CD4-positive, alpha-beta memory T cell (primary cell): ENCODE results near the gene TRMO. TPM values are rescaled to one million over a fixed set of nuclear protein-coding genes. Genes with fewer than 3 reads are reported as not detected.
"Not testable (repeated sequence)": the region's sequence is repeated elsewhere in the genome, so short reads cannot be mapped to it uniquely, and the experiment has no call there.

Experiments
- CTCF ChIA-PET: fragments of 350-600 bp; sonication (Branson Sonifier 250); formaldehyde crosslinking; loops from one replicate; lab custom pipeline; 2021; ENCODE audit warnings: inconsistent platforms; ENCODE audit not compliant: partially characterized antibody; lab: Charles Lee
- POLR2A ChIA-PET: fragments of 350-600 bp; sonication (Branson Sonifier 250); formaldehyde crosslinking; loops from one replicate; lab custom pipeline; 2021; ENCODE audit not compliant: partially characterized antibody; lab: Charles Lee
- DNase-seq, 5 donors: peaks; one replicate each; pipeline versions ENCODE4 v3.0.0 to v3.0.0-alpha.2; 2020 to 2022; ENCODE audit warnings: mixed read lengths in 1 of 5
- H3K27ac ChIP-seq: one replicate; pipeline ENCODE4 v1.7.0; 2013; ENCODE audit warnings: low read depth, low read length
- H3K27me3 ChIP-seq: 2 replicates; pipeline ENCODE4 v1.7.0; 2013; ENCODE audit warnings: mild to moderate bottlenecking, low read length, moderate library complexity; ENCODE audit not compliant: insufficient read depth
- H3K36me3 ChIP-seq: 2 replicates; pipeline ENCODE4 v1.7.0; 2013; ENCODE audit warnings: mild to moderate bottlenecking, low read length, moderate library complexity; ENCODE audit not compliant: insufficient read depth
- H3K4me1 ChIP-seq: 2 replicates; pipeline ENCODE4 v1.7.0; 2013; ENCODE audit warnings: mild to moderate bottlenecking, low read length, moderate library complexity; ENCODE audit not compliant: insufficient read depth
- H3K4me3 ChIP-seq, 2 donors: one replicate each; pipeline ENCODE4 v1.7.0; 2013; ENCODE audit warnings: low read length in 2 of 2, mild to moderate bottlenecking in 1 of 2
- H3K9me3 ChIP-seq, 2 donors: one replicate each; pipeline ENCODE4 v1.7.0; 2013; ENCODE audit warnings: low read length in 2 of 2, control low read depth in 1 of 2; ENCODE audit not compliant: control insufficient read depth in 1 of 2
- H3K27ac Mint-ChIP-seq, 7 donors: one replicate each; pipeline ENCODE4 v1.8.0; 2020 to 2021; ENCODE audit warnings: mixed read lengths in 7 of 7, mild to moderate bottlenecking in 6 of 7, inconsistent platforms in 3 of 7, moderate library complexity in 3 of 7
- H3K27me3 Mint-ChIP-seq, 2 donors: one replicate each; pipeline ENCODE4 v1.8.0; 2020 to 2021; ENCODE audit warnings: mixed read lengths in 2 of 2
- H3K36me3 Mint-ChIP-seq, 2 donors: one replicate each; pipeline ENCODE4 v1.8.0; 2020 to 2021; ENCODE audit warnings: mixed read lengths in 2 of 2, inconsistent platforms in 1 of 2, mild to moderate bottlenecking in 1 of 2
- H3K4me1 Mint-ChIP-seq, 4 donors: one replicate each; pipeline ENCODE4 v1.8.0; 2020 to 2021; ENCODE audit warnings: mixed read lengths in 4 of 4, mild to moderate bottlenecking in 1 of 4
- H3K4me3 Mint-ChIP-seq, 8 donors: one replicate each; pipeline ENCODE4 v1.8.0; 2020 to 2021; ENCODE audit warnings: mixed read lengths in 8 of 8, mild to moderate bottlenecking in 7 of 8, moderate library complexity in 6 of 8, inconsistent platforms in 3 of 8
- H3K9me3 Mint-ChIP-seq, 8 donors: one replicate each; pipeline ENCODE4 v1.8.0; 2020 to 2021; ENCODE audit warnings: mixed read lengths in 8 of 8, mild to moderate bottlenecking in 5 of 8, inconsistent platforms in 3 of 8, moderate library complexity in 1 of 8
- intact Hi-C: fragments of 100-400 bp; cut with micrococcal nuclease; formaldehyde crosslinking; loops from one replicate; pipeline ENCODE4 v1.15.1; 2023
- polyA plus RNA-seq, 2 donors: library from polyadenylated mRNA; unstranded; fragments of 300-500 nt; fragmentation: Illumina TruSeq; gene quantifications; one replicate each; pipeline ENCODE4 v1.2.3, GENCODE V29; 2021
- total RNA-seq, 2 experiments: library from RNA; stranded (reverse); gene quantifications; one replicate each; pipeline ENCODE4 v1.2.3, GENCODE V29; 2021

The TRMO gene
- total and polyA plus RNA-seq, 4 experiments from 2014 or later: 21.7 to 59.5 (median 41.4) TPM

- no peak overlapping the region for H3K4me3 Mint-ChIP-seq
- no peaks in the 10 kb centered on the region for H3K36me3 Mint-ChIP-seq
- H3K27me3 ChIP-seq: no peaks in the 10 kb centered on the region
- POLR2A ChIA-PET: interaction anchor here (1.1 to 1.3 kb wide), 2 partner anchors 20 to 25 kb away, joined by 3 read pairs; partner anchors contain the start of genes ANP32B and HEMGN
- no peak overlapping the region for H3K27ac ChIP-seq
- no peaks in the 10 kb centered on the region for H3K4me1 ChIP-seq
- no peaks in the 10 kb centered on the region for H3K36me3 ChIP-seq
- no peaks in the 10 kb centered on the region for H3K9me3 ChIP-seq
- no peak for DNase-seq
- H3K4me3 ChIP-seq: no peak overlapping the region
- no peaks in the 10 kb centered on the region for H3K9me3 Mint-ChIP-seq
- peaks cover 3 to 6% of the 10 kb centered on the region in 2 donors for H3K27me3 Mint-ChIP-seq
- H3K4me1 Mint-ChIP-seq: no peaks in the 10 kb centered on the region
- H3K27ac Mint-ChIP-seq: no peak overlapping the region
- intact Hi-C loops: no loop called here
- CTCF ChIA-PET: interaction anchor here (1.1 to 1.6 kb wide), 3 partner anchors 9 to 40 kb away, joined by 3 to 10 read pairs (median 7); partner anchors contain the start of gene TRMO
Observed at GRCh38 chr9:97962575-97962974, 40.3 kb upstream of the TRMO start.

GRCh38 chr9:97962136-97962535, 39.8 kb upstream of the TRMO start:
- H3K9me3 Mint-ChIP-seq: no peaks in the 10 kb centered on the region
- H3K27me3 Mint-ChIP-seq: peaks cover 3 to 6% of the 10 kb centered on the region in 2 donors
- no peaks in the 10 kb centered on the region for H3K4me1 ChIP-seq

GRCh38 chr9:97961361-97961760, 39.1 kb upstream of the TRMO start:
- H3K27me3 ChIP-seq: no peaks in the 10 kb centered on the region
- no peak overlapping the region for H3K27ac ChIP-seq
- no peaks in the 10 kb centered on the region for H3K9me3 ChIP-seq
- Mint-ChIP-seq H3K27me3 (peaks cover 3% of the 10 kb centered on the region in 2 donors), H3K4me1 (no peaks in the 10 kb centered on the region), H3K9me3 (no peaks in the 10 kb centered on the region), H3K4me3 (no peak overlapping the region), H3K27ac (no peak overlapping the region), H3K36me3 (no peaks in the 10 kb centered on the region)
- DNase-seq: no peak
- POLR2A ChIA-PET: no interaction called here
- H3K36me3 ChIP-seq: no peaks in the 10 kb centered on the region
- H3K4me1 ChIP-seq: no peaks in the 10 kb centered on the region
- CTCF ChIA-PET: interaction anchor here (0.9 to 1.6 kb wide), 3 partner anchors 12 to 71 kb away, joined by 3 to 10 read pairs (median 5); partner anchors contain the start of gene TRMO
- H3K4me3 ChIP-seq: no peak overlapping the region
- intact Hi-C loops: no loop called here

More at GRCh38 chr9:97962136-97962535, 39.8 kb upstream of the TRMO start:
- no peaks in the 10 kb centered on the region for H3K36me3 Mint-ChIP-seq
- CTCF ChIA-PET: interaction anchor here (0.9 to 1.6 kb wide), 5 partner anchors 9 to 71 kb away, joined by 3 to 10 read pairs (median 5); partner anchors contain the start of gene TRMO
- H3K9me3 ChIP-seq: no peaks in the 10 kb centered on the region
- H3K27me3 ChIP-seq: no peaks in the 10 kb centered on the region
- DNase-seq: no peak
- POLR2A ChIA-PET: interaction anchor here (1.3 kb wide), 1 partner anchor 25 kb away, joined by 3 read pairs; the partner anchor contains the start of gene HEMGN
- intact Hi-C loops: no loop called here
- H3K4me3 Mint-ChIP-seq: no peak overlapping the region
- no peaks in the 10 kb centered on the region for H3K4me1 Mint-ChIP-seq
- H3K27ac Mint-ChIP-seq: no peak overlapping the region
- H3K4me3 ChIP-seq: no peak overlapping the region
- H3K27ac ChIP-seq: no peak overlapping the region
- H3K36me3 ChIP-seq: no peaks in the 10 kb centered on the region

- H3K4me1 Mint-ChIP-seq, DNase-seq, H3K9me3 Mint-ChIP-seq, H3K27me3 ChIP-seq, H3K4me3 ChIP-seq, intact Hi-C loops, H3K36me3 ChIP-seq, H3K27ac Mint-ChIP-seq, H3K4me1 ChIP-seq, H3K9me3 ChIP-seq, H3K27ac ChIP-seq, H3K4me3 Mint-ChIP-seq, H3K36me3 Mint-ChIP-seq, H3K27me3 Mint-ChIP-seq: not testable (repeated sequence)
- CTCF ChIA-PET: interaction anchor here (1.7 to 11.8 kb wide), 2 partner anchors 37 to 71 kb away, joined by 6 to 256 read pairs; partner anchors contain the start of gene TRMO
- POLR2A ChIA-PET: interaction anchor here (1.9 kb wide), 1 partner anchor 18 kb away, joined by 6 read pairs; no protein-coding TSS in a partner anchor
Observed at GRCh38 chr9:97960678-97961328, 38.5 kb upstream of the TRMO start.

GRCh38 chr9:97959585-97959984, 37.3 kb upstream of the TRMO start:
- Mint-ChIP-seq H3K9me3 (no peaks in the 10 kb centered on the region), H3K27me3 (peaks cover 0 to 2% of the 10 kb centered on the region in 2 donors), H3K27ac (peak overlapping the region in 1 of 7 donors; percentile 6), H3K4me3 (no peak overlapping the region), H3K4me1 (peaks cover 0 to under 1% (median 0%) of the 10 kb centered on the region in 4 donors), H3K36me3 (no peaks in the 10 kb centered on the region)
- Histone ChIP-seq H3K36me3 (no peaks in the 10 kb centered on the region), H3K4me3 (no peak overlapping the region), H3K27me3 (no peaks in the 10 kb centered on the region), H3K4me1 (no peaks in the 10 kb centered on the region), H3K27ac (no peak overlapping the region), H3K9me3 (no peaks in the 10 kb centered on the region)
- DNase-seq: no peak
- POLR2A ChIA-PET: interaction anchor here (0.5 to 1.9 kb wide), 4 partner anchors 16 to 143 kb away, joined by 3 to 6 read pairs (median 4); partner anchors contain the start of genes ANP32B and TRMO
- intact Hi-C loops: no loop called here
- CTCF ChIA-PET: interaction anchor here (0.7 to 11.8 kb wide), 6 partner anchors 23 to 75 kb away, joined by 3 to 256 read pairs (median 4); partner anchors contain the start of genes ANP32B and TRMO

- H3K36me3 ChIP-seq: no peaks in the 10 kb centered on the region
- no peak for DNase-seq
- Mint-ChIP-seq H3K9me3 (no peaks in the 10 kb centered on the region), H3K4me3 (no peak overlapping the region), H3K36me3 (no peaks in the 10 kb centered on the region), H3K27me3 (no peaks in the 10 kb centered on the region), H3K27ac (peak overlapping the region in 1 of 7 donors; percentile 6), H3K4me1 (peaks cover 0 to 4% (median 2%) of the 10 kb centered on the region in 4 donors)
- POLR2A ChIA-PET: interaction anchor here (1.5 to 1.9 kb wide), 2 partner anchors 16 to 37 kb away, joined by 6 read pairs; partner anchors contain the start of gene TRMO
- intact Hi-C loops: no loop called here
- H3K4me1 ChIP-seq: no peaks in the 10 kb centered on the region
- H3K4me3 ChIP-seq: no peak overlapping the region
- CTCF ChIA-PET: interaction anchor here (0.7 to 11.8 kb wide), 6 partner anchors 23 to 76 kb away, joined by 3 to 256 read pairs (median 4); partner anchors contain the start of genes ANP32B and TRMO
- no peaks in the 10 kb centered on the region for H3K27me3 ChIP-seq
- no peak overlapping the region for H3K27ac ChIP-seq
- H3K9me3 ChIP-seq: no peaks in the 10 kb centered on the region
Observed at GRCh38 chr9:97958812-97959511, 36.7 kb upstream of the TRMO start.
